Measurements from ENCODE around the gene ROGDI.
A peak's percentile ranks its signal among the peaks of the same experiment; 100 is the strongest.

Gene ROGDI

GRCh38 chr16:4767872-4768548 is 34.4 kb downstream of the ROGDI start:
- DNase-seq (ENCODE audit: low read depth, low spot score): no peak
- Histone ChIP-seq H3K4me1 (ENCODE audit: control insufficient read depth, insufficient read depth, low read length) (no peaks in the 10 kb centered on the region), H3K27me3 (ENCODE audit: control insufficient read depth, insufficient read depth, low read length) (no peaks in the 10 kb centered on the region), H3K4me3 (ENCODE audit: low read length) (peak overlapping the region; percentile 29; the same call in 1 of the 2 replicates), H3K27ac (ENCODE audit: low read length) (no peak overlapping the region), H3K9me3 (ENCODE audit: control insufficient read depth, insufficient read depth, low read length) (no peaks in the 10 kb centered on the region), H3K36me3 (ENCODE audit: control insufficient read depth, insufficient read depth, low read length) (peaks cover 3% of the 10 kb centered on the region; the same call in 1 of the 2 replicates)
- whole genome bisulfite sequencing (ENCODE audit: insufficient coverage, insufficient read length): no CpG with 5 or more reads among the region's 17 CpGs

GRCh38 chr16:4766875-4767628 is 35.4 kb downstream of the ROGDI start, which contains the start of gene ZNF500:
Gene ZNF500 (minus strand): TSS chr16:4767162. CDS start chr16:4765978, 1,184 bp downstream.
- no CpG with 5 or more reads among the region's 72 CpGs for WGBS (ENCODE audit: insufficient coverage, insufficient read length)
- Histone ChIP-seq H3K4me1 (ENCODE audit: control insufficient read depth, insufficient read depth, low read length) (no peaks in the 10 kb centered on the region), H3K9me3 (ENCODE audit: control insufficient read depth, insufficient read depth, low read length) (no peaks in the 10 kb centered on the region), H3K4me3 (ENCODE audit: low read length) (peak within 1 kb of the TSS; percentile 87), H3K27me3 (ENCODE audit: control insufficient read depth, insufficient read depth, low read length) (no peaks in the 10 kb centered on the region), H3K36me3 (ENCODE audit: control insufficient read depth, insufficient read depth, low read length) (peaks cover 7% of the 10 kb centered on the region), H3K27ac (ENCODE audit: low read length) (no peak within 1 kb of the TSS)
- peak; percentile 97 for DNase-seq (ENCODE audit: low read depth, low spot score)

- no peaks in the 10 kb centered on the region for H3K4me1 ChIP-seq (ENCODE audit: control insufficient read depth, insufficient read depth, low read length)
- no peaks in the 10 kb centered on the region for H3K27me3 ChIP-seq (ENCODE audit: control insufficient read depth, insufficient read depth, low read length)
- H3K27ac ChIP-seq (ENCODE audit: low read length): no peak overlapping the region
- peak overlapping the region; percentile 87; the same call in 1 of the 2 replicates for H3K4me3 ChIP-seq (ENCODE audit: low read length)
- no CpG with 5 or more reads among the region's 26 CpGs for WGBS (ENCODE audit: insufficient coverage, insufficient read length)
- no peaks in the 10 kb centered on the region for H3K9me3 ChIP-seq (ENCODE audit: control insufficient read depth, insufficient read depth, low read length)
- no peak for DNase-seq (ENCODE audit: low read depth, low spot score)
- H3K36me3 ChIP-seq (ENCODE audit: control insufficient read depth, insufficient read depth, low read length): peaks cover 8% of the 10 kb centered on the region
Observed at GRCh38 chr16:4765511-4766474, 36.6 kb downstream of the ROGDI start.

- Histone ChIP-seq H3K4me3 (ENCODE audit: low read length) (no peak overlapping the region), H3K4me1 (ENCODE audit: control insufficient read depth, insufficient read depth, low read length) (no peaks in the 10 kb centered on the region; the same call in 1 of the 2 replicates), H3K36me3 (ENCODE audit: control insufficient read depth, insufficient read depth, low read length) (peaks cover 17% of the 10 kb centered on the region), H3K9me3 (ENCODE audit: control insufficient read depth, insufficient read depth, low read length) (no peaks in the 10 kb centered on the region), H3K27ac (ENCODE audit: low read length) (no peak overlapping the region), H3K27me3 (ENCODE audit: control insufficient read depth, insufficient read depth, low read length) (no peaks in the 10 kb centered on the region)
- DNase-seq (ENCODE audit: low read depth, low spot score): no peak
- no CpG with 5 or more reads among the region's 7 CpGs for WGBS (ENCODE audit: insufficient coverage, insufficient read length)
Observed at GRCh38 chr16:4763791-4764190, 38.6 kb downstream of the ROGDI start.

DNA sequence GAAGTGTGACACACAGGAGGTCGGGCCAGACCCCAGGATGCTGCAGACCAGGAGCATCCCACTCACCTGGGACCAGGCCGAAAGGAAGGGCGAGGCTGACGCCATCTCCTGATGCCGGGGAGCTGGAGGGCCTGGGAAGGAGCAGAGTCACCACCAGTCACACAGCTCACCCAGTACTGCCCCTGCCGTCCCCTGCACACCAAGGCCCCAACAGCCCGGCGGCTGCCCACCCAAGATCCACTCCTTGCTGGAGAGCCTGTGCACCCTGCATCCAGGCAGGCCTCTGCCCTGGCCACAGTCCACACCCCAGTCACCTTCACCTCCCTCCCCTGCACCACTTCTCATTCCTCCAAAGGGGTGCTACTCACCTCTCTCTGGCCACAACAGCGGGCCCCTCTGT is 40.2 kb downstream of the ROGDI start:
- WGBS (ENCODE audit: insufficient coverage, insufficient read length): no CpG with 5 or more reads among the region's 9 CpGs
- no peak for DNase-seq (ENCODE audit: low read depth, low spot score)

GRCh38 chr16:4760221-4760910 is 42.1 kb downstream of the ROGDI start:
- H3K4me1 ChIP-seq (ENCODE audit: control insufficient read depth, insufficient read depth, low read length): no peaks in the 10 kb centered on the region; the same call in 1 of the 2 replicates
- H3K27ac ChIP-seq (ENCODE audit: low read length): no peak overlapping the region
- no CpG with 5 or more reads among the region's 23 CpGs for WGBS (ENCODE audit: insufficient coverage, insufficient read length)
- H3K36me3 ChIP-seq (ENCODE audit: control insufficient read depth, insufficient read depth, low read length): peaks cover 28% of the 10 kb centered on the region
- no peak overlapping the region for H3K4me3 ChIP-seq (ENCODE audit: low read length)
- H3K9me3 ChIP-seq (ENCODE audit: control insufficient read depth, insufficient read depth, low read length): no peaks in the 10 kb centered on the region
- DNase-seq (ENCODE audit: low read depth, low spot score): no peak
- no peaks in the 10 kb centered on the region for H3K27me3 ChIP-seq (ENCODE audit: control insufficient read depth, insufficient read depth, low read length)

More for the DNA sequence above, 40.2 kb downstream of the ROGDI start:
- no peaks in the 10 kb centered on the region for H3K9me3 ChIP-seq (ENCODE audit: control insufficient read depth, insufficient read depth, low read length)
- H3K27ac ChIP-seq (ENCODE audit: low read length): no peak overlapping the region
- peaks cover 22% of the 10 kb centered on the region for H3K36me3 ChIP-seq (ENCODE audit: control insufficient read depth, insufficient read depth, low read length)
- H3K4me3 ChIP-seq (ENCODE audit: low read length): no peak overlapping the region
- H3K27me3 ChIP-seq (ENCODE audit: control insufficient read depth, insufficient read depth, low read length): no peaks in the 10 kb centered on the region
- H3K4me1 ChIP-seq (ENCODE audit: control insufficient read depth, insufficient read depth, low read length): no peaks in the 10 kb centered on the region; the same call in 1 of the 2 replicates

DNA sequence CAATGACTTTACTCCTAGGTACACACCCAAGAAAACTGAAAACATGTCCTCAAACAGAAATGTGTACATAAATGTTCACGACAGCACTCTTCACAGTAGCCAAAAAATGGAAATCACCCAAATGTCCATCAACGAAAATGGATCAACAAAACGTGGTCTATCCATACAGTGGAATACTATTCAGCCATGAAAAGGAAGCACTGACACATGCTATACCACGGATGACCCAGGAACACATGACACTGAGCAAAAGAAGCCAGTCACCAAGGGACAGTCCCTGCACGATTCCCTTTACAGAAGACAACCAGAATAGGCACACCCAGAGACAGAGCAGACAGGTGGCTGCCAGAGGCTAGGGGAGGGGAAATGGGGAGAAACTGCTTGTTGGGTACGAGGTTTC is 46.7 kb downstream of the ROGDI start:
- WGBS (ENCODE audit: insufficient coverage, insufficient read length): no CpG with 5 or more reads among the region's 6 CpGs
- DNase-seq (ENCODE audit: low read depth, low spot score): no peak
- H3K4me3 ChIP-seq (ENCODE audit: low read length): no peak overlapping the region
- H3K4me1 ChIP-seq (ENCODE audit: control insufficient read depth, insufficient read depth, low read length): no peaks in the 10 kb centered on the region; the same call in 1 of the 2 replicates
- no peaks in the 10 kb centered on the region for H3K27me3 ChIP-seq (ENCODE audit: control insufficient read depth, insufficient read depth, low read length)
- no peak overlapping the region for H3K27ac ChIP-seq (ENCODE audit: low read length)
- H3K9me3 ChIP-seq (ENCODE audit: control insufficient read depth, insufficient read depth, low read length): no peaks in the 10 kb centered on the region
- peaks cover 43% of the 10 kb centered on the region for H3K36me3 ChIP-seq (ENCODE audit: control insufficient read depth, insufficient read depth, low read length)

DNA sequence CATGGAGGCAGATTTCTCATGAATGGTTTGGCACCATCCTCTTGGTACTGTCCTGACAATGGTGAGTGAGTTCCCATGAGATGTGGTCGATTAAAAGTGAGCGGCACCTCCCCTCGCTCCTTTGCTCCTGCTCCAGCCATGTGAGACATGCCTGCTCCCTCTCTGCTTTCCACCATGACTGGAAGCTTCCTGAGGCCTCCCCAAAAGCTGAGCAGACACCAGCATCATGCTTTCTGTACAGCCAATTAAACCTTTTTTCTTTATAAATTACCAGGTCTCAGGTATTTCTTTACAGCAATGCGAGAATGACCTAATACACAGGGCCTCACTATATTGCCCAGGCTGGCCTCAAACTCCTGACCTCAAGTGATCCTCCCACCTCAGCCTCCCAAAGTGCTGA is 47.6 kb downstream of the ROGDI start:
- H3K36me3 ChIP-seq (ENCODE audit: control insufficient read depth, insufficient read depth, low read length): peaks cover 35% of the 10 kb centered on the region

DNA sequence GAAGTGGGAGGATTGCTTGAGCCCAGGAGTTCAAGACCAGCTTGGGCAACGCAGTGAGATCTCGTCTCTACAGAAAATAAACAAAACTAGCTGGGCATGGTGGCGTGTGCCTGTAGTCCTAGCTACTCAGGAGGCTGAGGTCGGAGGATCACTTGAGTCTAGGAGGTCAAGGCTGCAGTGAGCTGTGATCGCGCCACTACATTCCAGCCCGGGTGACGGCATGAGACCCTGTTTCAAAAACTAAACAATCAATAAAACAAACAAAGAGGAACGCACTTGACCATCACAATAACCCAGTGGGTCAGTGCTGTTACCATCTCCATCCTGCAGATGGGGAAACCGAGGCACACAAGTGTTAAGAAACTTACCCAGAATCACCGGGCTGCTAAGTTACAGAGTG is 49.2 kb downstream of the ROGDI start:
- no peak for DNase-seq (ENCODE audit: low read depth, low spot score)
- no peaks in the 10 kb centered on the region for H3K27me3 ChIP-seq (ENCODE audit: control insufficient read depth, insufficient read depth, low read length)
- no peaks in the 10 kb centered on the region for H3K9me3 ChIP-seq (ENCODE audit: control insufficient read depth, insufficient read depth, low read length)
- peaks cover 32% of the 10 kb centered on the region for H3K36me3 ChIP-seq (ENCODE audit: control insufficient read depth, insufficient read depth, low read length)
- H3K4me3 ChIP-seq (ENCODE audit: low read length): no peak overlapping the region
- H3K4me1 ChIP-seq (ENCODE audit: control insufficient read depth, insufficient read depth, low read length): no peaks in the 10 kb centered on the region
- no peak overlapping the region for H3K27ac ChIP-seq (ENCODE audit: low read length)
- no CpG with 5 or more reads among the region's 11 CpGs for WGBS (ENCODE audit: insufficient coverage, insufficient read length)

More for the DNA sequence above, 47.6 kb downstream of the ROGDI start:
- no CpG with 5 or more reads among the region's 4 CpGs for WGBS (ENCODE audit: insufficient coverage, insufficient read length)
- Histone ChIP-seq H3K9me3 (ENCODE audit: control insufficient read depth, insufficient read depth, low read length) (no peaks in the 10 kb centered on the region), H3K27me3 (ENCODE audit: control insufficient read depth, insufficient read depth, low read length) (no peaks in the 10 kb centered on the region), H3K4me1 (ENCODE audit: control insufficient read depth, insufficient read depth, low read length) (no peaks in the 10 kb centered on the region), H3K27ac (ENCODE audit: low read length) (no peak overlapping the region), H3K4me3 (ENCODE audit: low read length) (no peak overlapping the region)
- no peak for DNase-seq (ENCODE audit: low read depth, low spot score)
